ENCODE results near the gene ATP10A.

DNA sequence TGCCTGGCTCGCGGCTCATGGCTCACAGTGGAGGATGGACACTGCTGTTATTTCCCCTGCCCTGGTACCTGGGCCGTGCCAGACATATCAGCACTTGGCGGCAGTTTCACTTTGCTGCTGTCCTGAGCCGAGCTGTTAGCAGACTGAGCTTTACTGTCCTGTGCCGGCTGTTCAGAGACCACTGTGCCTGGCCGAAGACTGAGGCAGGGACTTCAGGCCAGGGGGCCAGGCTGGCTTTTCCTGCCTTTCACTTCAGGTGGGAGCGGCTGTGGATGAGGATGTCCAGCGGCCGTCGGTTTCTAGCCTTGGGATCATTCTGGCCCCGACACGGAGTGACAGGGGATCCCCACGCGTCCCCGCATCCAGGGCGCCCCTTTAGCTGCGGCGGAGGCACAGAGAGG is 1.1 kb downstream of the ATP10A start:
- no peak for TF ChIP-seq POLR2A (IDR thresholded peaks at IDR 0.05)
- TF ChIP-seq, protein P1, sequence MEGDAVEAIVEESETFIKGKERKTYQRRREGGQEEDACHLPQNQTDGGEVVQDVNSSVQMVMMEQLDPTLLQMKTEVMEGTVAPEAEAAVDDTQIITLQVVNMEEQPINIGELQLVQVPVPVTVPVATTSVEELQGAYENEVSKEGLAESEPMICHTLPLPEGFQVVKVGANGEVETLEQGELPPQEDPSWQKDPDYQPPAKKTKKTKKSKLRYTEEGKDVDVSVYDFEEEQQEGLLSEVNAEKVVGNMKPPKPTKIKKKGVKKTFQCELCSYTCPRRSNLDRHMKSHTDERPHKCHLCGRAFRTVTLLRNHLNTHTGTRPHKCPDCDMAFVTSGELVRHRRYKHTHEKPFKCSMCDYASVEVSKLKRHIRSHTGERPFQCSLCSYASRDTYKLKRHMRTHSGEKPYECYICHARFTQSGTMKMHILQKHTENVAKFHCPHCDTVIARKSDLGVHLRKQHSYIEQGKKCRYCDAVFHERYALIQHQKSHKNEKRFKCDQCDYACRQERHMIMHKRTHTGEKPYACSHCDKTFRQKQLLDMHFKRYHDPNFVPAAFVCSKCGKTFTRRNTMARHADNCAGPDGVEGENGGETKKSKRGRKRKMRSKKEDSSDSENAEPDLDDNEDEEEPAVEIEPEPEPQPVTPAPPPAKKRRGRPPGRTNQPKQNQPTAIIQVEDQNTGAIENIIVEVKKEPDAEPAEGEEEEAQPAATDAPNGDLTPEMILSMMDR (IDR thresholded peaks at IDR 0.05), result no peak

Data from adrenal gland (tissue), 5 donors.